ENCODE measurements around the gene TMEM164.
"Not testable (repeated sequence)": the region's sequence is repeated elsewhere in the genome, so short reads cannot be mapped to it uniquely, and the experiment has no call there.

Gene TMEM164

DNA sequence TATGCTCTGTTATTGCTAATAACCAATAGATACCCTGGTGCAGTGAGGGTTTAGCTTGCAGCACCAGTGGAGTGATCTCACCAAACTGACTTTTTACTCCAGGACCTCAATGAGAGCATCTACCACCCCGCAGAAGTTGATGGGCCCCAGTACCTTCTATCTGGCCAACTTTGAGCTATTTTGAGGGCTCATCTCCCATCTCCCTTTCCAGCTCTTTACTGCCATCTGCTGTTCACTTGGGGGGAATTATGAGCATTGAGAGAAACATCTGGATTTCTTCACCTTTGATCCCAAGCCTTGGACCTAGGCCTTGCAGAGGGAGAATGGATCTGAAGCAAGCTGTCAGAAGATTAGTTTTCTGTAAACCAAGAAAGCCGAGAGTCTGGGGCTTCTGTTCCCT lies 143.6 kb downstream of the TMEM164 start:
- DNase-seq (ENCODE audit: low spot score) (no peak), ATAC-seq (ENCODE audit: low read depth) (0 out of 3 replicates have a peak, but pooled peaks have one; percentile 45)
- Histone ChIP-seq H3K27ac (ENCODE audit: poor library complexity, severe bottlenecking) (no peak overlapping the region), H3K9me3 (ENCODE audit: severe bottlenecking) (no peaks in the 10 kb centered on the region), H3K4me3 (ENCODE audit: severe bottlenecking) (no peak overlapping the region), H3K27me3 (ENCODE audit: insufficient read depth, poor library complexity, severe bottlenecking) (no peaks in the 10 kb centered on the region), H3K36me3 (ENCODE audit: low read depth) (no peaks in the 10 kb centered on the region), H3K4me1 (ENCODE audit: insufficient read depth, poor library complexity, severe bottlenecking) (peaks cover 5% of the 10 kb centered on the region)
- TF ChIP-seq, protein P1, sequence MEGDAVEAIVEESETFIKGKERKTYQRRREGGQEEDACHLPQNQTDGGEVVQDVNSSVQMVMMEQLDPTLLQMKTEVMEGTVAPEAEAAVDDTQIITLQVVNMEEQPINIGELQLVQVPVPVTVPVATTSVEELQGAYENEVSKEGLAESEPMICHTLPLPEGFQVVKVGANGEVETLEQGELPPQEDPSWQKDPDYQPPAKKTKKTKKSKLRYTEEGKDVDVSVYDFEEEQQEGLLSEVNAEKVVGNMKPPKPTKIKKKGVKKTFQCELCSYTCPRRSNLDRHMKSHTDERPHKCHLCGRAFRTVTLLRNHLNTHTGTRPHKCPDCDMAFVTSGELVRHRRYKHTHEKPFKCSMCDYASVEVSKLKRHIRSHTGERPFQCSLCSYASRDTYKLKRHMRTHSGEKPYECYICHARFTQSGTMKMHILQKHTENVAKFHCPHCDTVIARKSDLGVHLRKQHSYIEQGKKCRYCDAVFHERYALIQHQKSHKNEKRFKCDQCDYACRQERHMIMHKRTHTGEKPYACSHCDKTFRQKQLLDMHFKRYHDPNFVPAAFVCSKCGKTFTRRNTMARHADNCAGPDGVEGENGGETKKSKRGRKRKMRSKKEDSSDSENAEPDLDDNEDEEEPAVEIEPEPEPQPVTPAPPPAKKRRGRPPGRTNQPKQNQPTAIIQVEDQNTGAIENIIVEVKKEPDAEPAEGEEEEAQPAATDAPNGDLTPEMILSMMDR (IDR thresholded peaks at IDR 0.05; ENCODE audit: poor library complexity, severe bottlenecking): peak; percentile 51

DNA sequence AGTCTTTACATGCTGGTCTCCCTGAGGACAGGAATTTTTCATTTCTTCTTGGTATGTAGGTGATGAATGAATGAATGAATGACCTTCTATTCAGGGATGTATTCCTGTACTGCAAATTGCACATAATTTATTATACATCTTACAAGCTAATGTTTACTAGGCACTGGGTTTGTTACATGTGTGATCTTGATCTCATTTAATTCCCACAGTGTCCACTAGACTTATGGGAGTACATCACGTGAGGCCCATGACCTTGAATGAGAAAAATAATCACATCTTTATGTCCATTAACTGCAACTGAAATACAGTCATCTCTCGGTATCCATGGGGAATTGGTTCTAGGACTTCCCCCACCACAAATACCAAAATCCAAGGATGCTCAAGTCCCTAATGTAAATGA lies 150.3 kb downstream of the TMEM164 start:
- H3K4me1 ChIP-seq (ENCODE audit: insufficient read depth, poor library complexity, severe bottlenecking): no peaks in the 10 kb centered on the region
- H3K4me3 ChIP-seq (ENCODE audit: severe bottlenecking): no peak overlapping the region
- no peak overlapping the region for H3K27ac ChIP-seq (ENCODE audit: poor library complexity, severe bottlenecking)
- ATAC-seq (ENCODE audit: low read depth) (no peak), DNase-seq (ENCODE audit: low spot score) (no peak)
- H3K36me3 ChIP-seq (ENCODE audit: low read depth): no peaks in the 10 kb centered on the region
- H3K27me3 ChIP-seq (ENCODE audit: insufficient read depth, poor library complexity, severe bottlenecking): no peaks in the 10 kb centered on the region
- TF ChIP-seq, protein P1 (IDR thresholded peaks at IDR 0.05; ENCODE audit: poor library complexity, severe bottlenecking): no peak
- no peaks in the 10 kb centered on the region for H3K9me3 ChIP-seq (ENCODE audit: severe bottlenecking)

GRCh38 chrX:110153896-110154295 lies 151.0 kb downstream of the TMEM164 start:
- TF ChIP-seq, protein P1 (IDR thresholded peaks at IDR 0.05; ENCODE audit: poor library complexity, severe bottlenecking): no peak
- H3K27me3 ChIP-seq (ENCODE audit: insufficient read depth, poor library complexity, severe bottlenecking): no peaks in the 10 kb centered on the region
- no peaks in the 10 kb centered on the region for H3K4me1 ChIP-seq (ENCODE audit: insufficient read depth, poor library complexity, severe bottlenecking)
- no peak overlapping the region for H3K27ac ChIP-seq (ENCODE audit: poor library complexity, severe bottlenecking)
- no peak for ATAC-seq (ENCODE audit: low read depth)
- no peaks in the 10 kb centered on the region for H3K9me3 ChIP-seq (ENCODE audit: severe bottlenecking)
- no peaks in the 10 kb centered on the region for H3K36me3 ChIP-seq (ENCODE audit: low read depth)
- no peak overlapping the region for H3K4me3 ChIP-seq (ENCODE audit: severe bottlenecking)
- no peak for DNase-seq (ENCODE audit: low spot score)

DNA sequence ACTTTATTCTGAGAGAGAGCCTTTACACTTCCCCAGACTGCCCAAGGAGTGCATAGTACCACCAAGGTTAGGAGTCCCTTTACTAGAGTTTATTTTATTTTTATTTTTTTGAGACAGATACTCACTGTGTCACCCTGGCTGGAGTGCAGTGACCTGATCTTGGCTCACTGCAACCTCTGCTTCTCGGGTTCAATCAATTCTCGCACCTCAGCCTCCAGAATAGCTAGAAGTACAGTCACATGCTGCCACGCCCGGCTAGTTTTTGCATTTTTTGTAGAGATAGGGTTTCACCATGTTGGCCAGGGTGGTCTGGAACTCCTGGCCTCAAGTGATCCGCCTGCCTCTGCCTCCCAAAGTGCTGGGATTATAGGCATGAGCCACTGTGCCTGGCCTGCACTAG lies 151.4 kb downstream of the TMEM164 start:
- H3K27ac ChIP-seq (ENCODE audit: poor library complexity, severe bottlenecking); H3K27me3 ChIP-seq (ENCODE audit: insufficient read depth, poor library complexity, severe bottlenecking); H3K36me3 ChIP-seq (ENCODE audit: low read depth); H3K9me3 ChIP-seq (ENCODE audit: severe bottlenecking); DNase-seq (ENCODE audit: low spot score); ATAC-seq (ENCODE audit: low read depth); H3K4me3 ChIP-seq (ENCODE audit: severe bottlenecking); H3K4me1 ChIP-seq (ENCODE audit: insufficient read depth, poor library complexity, severe bottlenecking): not testable (repeated sequence)

GRCh38 chrX:110155759-110156158 lies 152.8 kb downstream of the TMEM164 start:
- Histone ChIP-seq H3K36me3 (ENCODE audit: low read depth) (no peaks in the 10 kb centered on the region), H3K27ac (ENCODE audit: poor library complexity, severe bottlenecking) (no peak overlapping the region), H3K27me3 (ENCODE audit: insufficient read depth, poor library complexity, severe bottlenecking) (no peaks in the 10 kb centered on the region), H3K4me3 (ENCODE audit: severe bottlenecking) (no peak overlapping the region), H3K9me3 (ENCODE audit: severe bottlenecking) (no peaks in the 10 kb centered on the region), H3K4me1 (ENCODE audit: insufficient read depth, poor library complexity, severe bottlenecking) (peaks cover 7% of the 10 kb centered on the region)
- DNase-seq (ENCODE audit: low spot score) (no peak), ATAC-seq (ENCODE audit: low read depth) (no peak)
- TF ChIP-seq, protein P1 (IDR thresholded peaks at IDR 0.05; ENCODE audit: poor library complexity, severe bottlenecking): no peak

All from RWPE2 (cell line).